T-helper 1 cell treated with Interleukin-12 subunit alpha and Interleukin-12 subunit beta and Interleukin-4 antibody, amounts not matched to agents 30 μg/mL and 1 μg/mL, for 36 hours (primary cell): ENCODE measurements around the gene FOXN3.

ENCODE experiments used
- H3K27ac Mint-ChIP-seq: one replicate; pipeline ENCODE4 v1.8.0; 2021; ENCODE audit warnings: mild to moderate bottlenecking, mixed read lengths
- H3K27me3 Mint-ChIP-seq: one replicate; pipeline ENCODE4 v1.8.0; 2021; ENCODE audit warnings: low read depth, mixed read lengths
- H3K36me3 Mint-ChIP-seq: one replicate; pipeline ENCODE4 v1.8.0; 2021; ENCODE audit warnings: low read depth, mixed read lengths
- H3K4me1 Mint-ChIP-seq: one replicate; pipeline ENCODE4 v1.8.0; 2021; ENCODE audit warnings: low read depth, mixed read lengths
- H3K4me3 Mint-ChIP-seq: one replicate; pipeline ENCODE4 v1.8.0; 2021; ENCODE audit warnings: mild to moderate bottlenecking, moderate library complexity, mixed read lengths
- H3K9me3 Mint-ChIP-seq: one replicate; pipeline ENCODE4 v1.8.0; 2021; ENCODE audit warnings: mixed read lengths

The FOXN3 gene

GRCh38 chr14:89443042-89443629, 26.1 kb upstream of the FOXN3 start:
- Mint-ChIP-seq H3K27ac (peak overlapping the region; percentile 60), H3K9me3 (no peaks in the 10 kb centered on the region), H3K4me3 (peak overlapping the region; percentile 55), H3K4me1 (peaks cover 39% of the 10 kb centered on the region), H3K36me3 (peaks cover 18% of the 10 kb centered on the region), H3K27me3 (no peaks in the 10 kb centered on the region)

GRCh38 chr14:89442280-89442679, 25.2 kb upstream of the FOXN3 start:
- Mint-ChIP-seq H3K27ac (no peak overlapping the region), H3K36me3 (peaks cover 18% of the 10 kb centered on the region), H3K27me3 (no peaks in the 10 kb centered on the region), H3K4me3 (no peak overlapping the region), H3K9me3 (no peaks in the 10 kb centered on the region), H3K4me1 (peaks cover 30% of the 10 kb centered on the region)

GRCh38 chr14:89440986-89441909, 24.2 kb upstream of the FOXN3 start:
- H3K4me3 Mint-ChIP-seq, result no peak overlapping the region
- peaks cover 30% of the 10 kb centered on the region for H3K4me1 Mint-ChIP-seq
- H3K27ac Mint-ChIP-seq, result no peak overlapping the region
- H3K9me3 Mint-ChIP-seq, result no peaks in the 10 kb centered on the region
- H3K36me3 Mint-ChIP-seq, result peaks cover 11% of the 10 kb centered on the region
- no peaks in the 10 kb centered on the region for H3K27me3 Mint-ChIP-seq

- Mint-ChIP-seq H3K9me3 (no peaks in the 10 kb centered on the region), H3K36me3 (peaks cover 9% of the 10 kb centered on the region), H3K4me3 (no peak overlapping the region), H3K27ac (no peak overlapping the region), H3K27me3 (no peaks in the 10 kb centered on the region), H3K4me1 (peaks cover 17% of the 10 kb centered on the region)
These were observed 19.0 kb upstream of the FOXN3 start for GRCh38 chr14:89435892-89436656.

- Mint-ChIP-seq H3K36me3 (peaks cover 8% of the 10 kb centered on the region), H3K4me1 (peaks cover 22% of the 10 kb centered on the region), H3K27ac (no peak overlapping the region), H3K9me3 (no peaks in the 10 kb centered on the region), H3K4me3 (no peak overlapping the region), H3K27me3 (no peaks in the 10 kb centered on the region)
These were observed 18.5 kb upstream of the FOXN3 start for GRCh38 chr14:89435492-89435891.

- peak overlapping the region; percentile 7 for H3K4me3 Mint-ChIP-seq
- peaks cover 40% of the 10 kb centered on the region for H3K4me1 Mint-ChIP-seq
- H3K9me3 Mint-ChIP-seq, result no peaks in the 10 kb centered on the region
- H3K27ac Mint-ChIP-seq, result peak overlapping the region; percentile 60
- H3K27me3 Mint-ChIP-seq, result no peaks in the 10 kb centered on the region
- H3K36me3 Mint-ChIP-seq, result peaks cover 8% of the 10 kb centered on the region
These were observed 15.2 kb upstream of the FOXN3 start for GRCh38 chr14:89432226-89432625.

- Mint-ChIP-seq H3K27ac (peak overlapping the region; percentile 87), H3K27me3 (no peaks in the 10 kb centered on the region), H3K36me3 (peaks cover 8% of the 10 kb centered on the region), H3K4me3 (peak overlapping the region; percentile 86), H3K4me1 (peaks cover 44% of the 10 kb centered on the region), H3K9me3 (no peaks in the 10 kb centered on the region)
These were observed 13.6 kb upstream of the FOXN3 start for GRCh38 chr14:89430391-89431236.

- H3K9me3 Mint-ChIP-seq, result no peaks in the 10 kb centered on the region
- H3K27ac Mint-ChIP-seq, result peak overlapping the region; percentile 87
- H3K4me3 Mint-ChIP-seq, result peak overlapping the region; percentile 86
These were observed 12.5 kb upstream of the FOXN3 start for GRCh38 chr14:89429199-89430181.

GRCh38 chr14:89428546-89429198, 11.6 kb upstream of the FOXN3 start:
- H3K27me3 Mint-ChIP-seq, result no peaks in the 10 kb centered on the region
- H3K4me3 Mint-ChIP-seq, result peak overlapping the region; percentile 86
- H3K27ac Mint-ChIP-seq, result peak overlapping the region; percentile 87
- H3K4me1 Mint-ChIP-seq, result peaks cover 46% of the 10 kb centered on the region
- no peaks in the 10 kb centered on the region for H3K9me3 Mint-ChIP-seq
- H3K36me3 Mint-ChIP-seq, result peaks cover 4% of the 10 kb centered on the region

More at GRCh38 chr14:89429199-89430181, 12.5 kb upstream of the FOXN3 start:
- Mint-ChIP-seq H3K36me3 (peaks cover 4% of the 10 kb centered on the region), H3K27me3 (no peaks in the 10 kb centered on the region), H3K4me1 (peaks cover 43% of the 10 kb centered on the region)

GRCh38 chr14:89428173-89428523, 11.1 kb upstream of the FOXN3 start:
- Mint-ChIP-seq H3K27me3 (no peaks in the 10 kb centered on the region), H3K36me3 (peaks cover 4% of the 10 kb centered on the region), H3K4me3 (no peak overlapping the region), H3K4me1 (peaks cover 47% of the 10 kb centered on the region), H3K27ac (no peak overlapping the region), H3K9me3 (no peaks in the 10 kb centered on the region)

GRCh38 chr14:89427426-89428172, 10.6 kb upstream of the FOXN3 start:
- Mint-ChIP-seq H3K9me3 (no peaks in the 10 kb centered on the region), H3K4me3 (no peak overlapping the region), H3K4me1 (peaks cover 45% of the 10 kb centered on the region), H3K27ac (no peak overlapping the region), H3K36me3 (peaks cover 4% of the 10 kb centered on the region), H3K27me3 (no peaks in the 10 kb centered on the region)

- H3K27me3 Mint-ChIP-seq, result no peaks in the 10 kb centered on the region
- H3K4me1 Mint-ChIP-seq, result peaks cover 42% of the 10 kb centered on the region
- H3K36me3 Mint-ChIP-seq, result peaks cover 4% of the 10 kb centered on the region
- no peaks in the 10 kb centered on the region for H3K9me3 Mint-ChIP-seq
- peak overlapping the region; percentile 57 for H3K27ac Mint-ChIP-seq
- no peak overlapping the region for H3K4me3 Mint-ChIP-seq
These were observed 8.9 kb upstream of the FOXN3 start for GRCh38 chr14:89425931-89426330.
